C4-2B (cell line): ENCODE results near the gene ARL11.
"Not testable (repeated sequence)": the region's sequence is repeated elsewhere in the genome, so short reads cannot be mapped to it uniquely, and the experiment has no call there.

Experiments
- H3K27ac ChIP-seq: fragments of 450-650 bp; 2 replicates; pipeline ENCODE4 v1.5.1; 2017
- ZFX ChIP-seq: fragments of 450-650 bp; IDR thresholded peaks from 2 replicates; pipeline ENCODE4 v1.6.1; 2017
- TF ChIP-seq, protein P1 (sequence below): fragments of 450-650 bp; conservative IDR thresholded peaks from 2 replicates; pipeline ENCODE4 v1.5.1; 2017; ENCODE audit warnings: mild to moderate bottlenecking

ARL11 gene

GRCh38 chr13:49587311-49587847, 40.9 kb upstream of the ARL11 start:
- no peak overlapping the region for H3K27ac ChIP-seq
- TF ChIP-seq, protein P1, sequence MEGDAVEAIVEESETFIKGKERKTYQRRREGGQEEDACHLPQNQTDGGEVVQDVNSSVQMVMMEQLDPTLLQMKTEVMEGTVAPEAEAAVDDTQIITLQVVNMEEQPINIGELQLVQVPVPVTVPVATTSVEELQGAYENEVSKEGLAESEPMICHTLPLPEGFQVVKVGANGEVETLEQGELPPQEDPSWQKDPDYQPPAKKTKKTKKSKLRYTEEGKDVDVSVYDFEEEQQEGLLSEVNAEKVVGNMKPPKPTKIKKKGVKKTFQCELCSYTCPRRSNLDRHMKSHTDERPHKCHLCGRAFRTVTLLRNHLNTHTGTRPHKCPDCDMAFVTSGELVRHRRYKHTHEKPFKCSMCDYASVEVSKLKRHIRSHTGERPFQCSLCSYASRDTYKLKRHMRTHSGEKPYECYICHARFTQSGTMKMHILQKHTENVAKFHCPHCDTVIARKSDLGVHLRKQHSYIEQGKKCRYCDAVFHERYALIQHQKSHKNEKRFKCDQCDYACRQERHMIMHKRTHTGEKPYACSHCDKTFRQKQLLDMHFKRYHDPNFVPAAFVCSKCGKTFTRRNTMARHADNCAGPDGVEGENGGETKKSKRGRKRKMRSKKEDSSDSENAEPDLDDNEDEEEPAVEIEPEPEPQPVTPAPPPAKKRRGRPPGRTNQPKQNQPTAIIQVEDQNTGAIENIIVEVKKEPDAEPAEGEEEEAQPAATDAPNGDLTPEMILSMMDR, result no peak
- TF ChIP-seq ZFX, result no peak

- not testable (repeated sequence) for H3K27ac ChIP-seq
These were observed 37.6 kb upstream of the ARL11 start for GRCh38 chr13:49590714-49591113.

DNA sequence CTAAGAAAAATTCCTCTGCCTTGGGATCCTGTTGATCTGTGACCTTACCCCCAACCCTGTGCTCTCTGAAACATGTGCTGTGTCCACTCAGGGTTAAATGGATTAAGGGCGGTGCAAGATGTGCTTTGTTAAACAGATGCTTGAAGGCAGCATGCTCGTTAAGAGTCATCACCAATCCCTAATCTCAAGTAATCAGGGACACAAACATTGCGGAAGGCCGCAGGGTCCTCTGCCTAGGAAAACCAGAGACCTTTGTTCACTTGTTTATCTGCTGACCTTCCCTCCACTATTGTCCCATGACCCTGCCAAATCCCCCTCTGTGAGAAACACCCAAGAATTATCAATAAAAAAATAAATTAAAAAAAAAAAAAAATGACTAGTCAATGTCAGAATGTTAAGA, 34.4 kb upstream of the ARL11 start:
- H3K27ac ChIP-seq, result not testable (repeated sequence)

GRCh38 chr13:49594576-49594975, 33.7 kb upstream of the ARL11 start:
- TF ChIP-seq, protein P1, result no peak
- no peak for TF ChIP-seq ZFX
- no peak overlapping the region for H3K27ac ChIP-seq

DNA sequence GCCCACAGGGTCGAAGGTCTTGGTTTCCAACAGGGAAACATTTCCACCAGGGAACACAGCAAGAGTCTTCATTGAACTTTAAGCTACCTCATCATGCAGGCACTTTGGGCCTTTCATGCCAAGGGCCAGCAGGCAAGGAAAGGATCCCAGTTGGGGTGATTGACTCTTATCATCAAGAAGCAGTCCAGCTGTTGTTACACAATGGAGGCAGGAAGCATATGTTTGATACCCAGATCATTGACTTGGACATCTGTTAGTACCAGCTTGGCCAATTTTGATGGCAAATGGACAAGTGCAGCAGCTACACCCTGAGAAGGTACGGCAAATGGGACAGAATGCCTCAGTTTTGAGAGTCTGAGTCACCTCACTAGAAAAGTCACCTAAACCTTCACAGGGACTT, 32.1 kb upstream of the ARL11 start:
- H3K27ac ChIP-seq, result no peak overlapping the region; the same call in 1 of the 2 replicates
- TF ChIP-seq, protein P1, result no peak
- TF ChIP-seq ZFX, result no peak

GRCh38 chr13:49597043-49597641, 31.2 kb upstream of the ARL11 start:
- H3K27ac ChIP-seq, result peak overlapping the region; percentile 14; the same call in 1 of the 2 replicates
- TF ChIP-seq, protein P1, result no peak
- no peak for TF ChIP-seq ZFX

DNA sequence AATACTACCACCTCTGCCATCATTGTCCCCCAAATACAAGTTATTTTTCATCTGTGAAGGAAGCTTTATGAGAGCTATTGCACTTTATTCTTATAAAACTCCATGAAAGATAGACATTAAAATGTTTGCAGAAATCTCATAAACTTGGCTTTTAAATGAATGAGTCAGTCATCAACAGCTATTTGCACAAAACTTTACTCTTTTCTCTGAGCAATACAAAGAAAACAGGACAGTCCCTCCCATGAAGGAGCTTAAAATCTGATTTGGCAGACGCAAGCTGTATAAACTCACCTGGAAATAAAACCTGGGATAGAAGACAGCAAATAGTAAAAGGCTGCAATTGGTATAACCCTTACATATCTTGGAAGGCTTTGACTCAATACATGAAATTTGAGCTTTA, 26.3 kb upstream of the ARL11 start:
- TF ChIP-seq ZFX, result no peak
- TF ChIP-seq, protein P1, result no peak
- H3K27ac ChIP-seq, result peak overlapping the region; percentile 50; the same call in 1 of the 2 replicates

DNA sequence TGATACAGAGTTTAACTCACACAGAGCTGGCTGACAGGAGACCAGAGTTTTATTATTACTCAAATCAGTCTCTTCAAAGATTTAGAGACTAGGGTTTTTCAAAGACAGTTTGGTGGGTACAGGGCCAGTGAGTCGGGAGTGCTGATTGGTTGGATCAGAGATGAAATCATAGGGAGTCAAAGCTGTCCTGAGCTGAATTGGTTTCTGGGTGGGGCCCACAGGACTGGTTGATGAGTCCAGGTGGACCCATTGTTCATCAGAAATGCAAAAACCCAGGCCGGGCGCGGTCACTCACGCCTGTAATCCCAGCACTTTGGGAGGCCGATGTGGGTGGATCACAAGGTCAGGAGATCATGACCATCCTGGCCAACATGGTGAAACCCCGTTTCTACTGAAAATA, 25.7 kb upstream of the ARL11 start:
- H3K27ac ChIP-seq, result peak overlapping the region; percentile 52

- TF ChIP-seq, protein P1, result no peak
- TF ChIP-seq ZFX, result no peak
- no peak overlapping the region for H3K27ac ChIP-seq
These were observed 23.7 kb upstream of the ARL11 start for GRCh38 chr13:49604570-49604969.
